ENCODE measurements around the gene CFAP20.
"Not testable (repeated sequence)": the region's sequence is repeated elsewhere in the genome, so short reads cannot be mapped to it uniquely, and the experiment has no call there.

CFAP20 gene

DNA sequence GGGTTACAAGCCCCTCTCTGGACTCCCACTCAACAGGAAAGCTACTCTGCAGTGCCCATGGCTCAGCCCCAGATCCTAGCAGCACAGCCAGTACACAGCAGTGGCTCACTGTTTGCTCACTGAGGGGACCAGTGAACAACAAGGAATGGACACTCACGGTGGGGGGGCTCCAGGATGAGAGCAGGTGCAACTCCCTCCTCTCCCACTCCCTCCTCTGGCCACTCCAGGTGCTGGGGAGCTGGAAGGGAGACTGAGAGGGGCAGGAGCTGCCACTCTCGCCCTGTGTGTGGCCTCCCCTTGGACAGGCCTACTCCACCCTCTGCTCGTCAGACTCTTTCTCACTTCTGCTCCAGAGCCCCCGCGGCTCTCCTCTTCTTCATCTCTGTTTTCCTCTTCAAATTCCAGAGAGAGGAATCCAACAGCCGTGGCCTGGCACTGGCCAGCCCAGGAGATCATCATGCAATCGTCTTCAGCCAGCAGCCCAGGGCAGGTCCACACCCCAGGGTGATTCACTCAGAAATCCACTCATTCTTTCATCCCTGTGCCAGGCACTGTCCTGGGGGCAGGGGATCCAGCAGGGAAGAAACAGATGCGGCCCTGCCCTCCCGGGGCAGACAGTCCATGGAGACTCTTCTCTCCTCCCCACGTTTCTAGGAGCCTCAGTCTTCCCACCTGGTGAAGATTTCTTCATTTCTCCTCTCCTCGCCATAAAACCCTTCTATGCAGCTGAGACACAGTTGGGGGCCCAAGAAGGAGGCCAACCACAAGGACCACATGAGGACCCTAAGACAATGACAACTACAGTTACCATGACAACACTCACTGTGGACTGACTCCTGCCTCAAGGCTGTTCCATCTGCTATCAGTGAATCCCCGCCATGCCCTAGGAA lies 30.7 kb downstream of the CFAP20 start:
- in situ Hi-C loops (cut with MboI; ENCODE audit: low sequenced_read_pairs), result no loop called here

- in situ Hi-C loops (cut with MboI; ENCODE audit: low sequenced_read_pairs), result no loop called here
Measured at GRCh38 chr16:58096249-58096648, 32.9 kb downstream of the CFAP20 start.

DNA sequence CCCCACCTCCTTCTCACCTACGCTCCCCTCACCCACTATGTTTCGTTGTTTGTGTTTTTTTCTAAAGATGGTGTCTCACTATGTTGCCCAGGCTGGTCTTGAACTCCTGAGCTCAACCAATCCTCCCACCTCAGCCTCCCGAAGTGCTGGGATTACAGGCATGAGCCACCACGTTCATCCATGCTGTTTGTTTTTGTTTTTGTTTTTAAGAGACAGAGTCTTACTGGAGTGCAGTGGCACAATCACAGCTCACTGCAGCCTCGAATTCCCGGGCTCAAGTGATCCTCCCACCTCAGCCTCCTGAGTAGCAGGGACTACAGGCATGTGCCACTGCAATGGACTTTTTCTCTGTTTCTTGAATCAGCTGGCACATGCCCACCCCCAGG lies 33.6 kb downstream of the CFAP20 start:
- in situ Hi-C loops (cut with MboI; ENCODE audit: low sequenced_read_pairs), result not testable (repeated sequence)

GRCh38 chr16:58094791-58095574 lies 34.2 kb downstream of the CFAP20 start:
- in situ Hi-C loops (cut with MboI; ENCODE audit: low sequenced_read_pairs), result no loop called here

DNA sequence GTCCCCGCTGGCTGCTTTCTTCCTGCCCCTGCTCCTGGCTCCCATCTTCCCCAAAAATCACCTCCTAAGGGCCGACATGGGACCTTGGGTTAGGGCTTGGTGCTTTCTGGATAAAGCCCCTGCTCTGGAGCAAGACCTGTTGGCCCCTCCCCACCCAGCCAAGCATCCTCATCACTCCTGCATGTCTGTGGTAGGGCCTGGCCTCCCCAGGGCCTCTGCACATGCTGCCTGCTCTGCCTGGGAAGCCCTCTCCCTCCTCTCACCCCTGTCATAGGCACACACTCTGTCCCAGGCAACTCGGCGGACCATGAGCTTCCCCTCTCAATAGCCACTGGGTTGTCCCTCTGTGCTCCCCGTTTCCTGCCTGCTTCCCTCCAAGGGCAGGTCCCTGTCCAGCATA lies 35.2 kb downstream of the CFAP20 start:
- in situ Hi-C loops (cut with MboI; ENCODE audit: low sequenced_read_pairs), result no loop called here

DNA sequence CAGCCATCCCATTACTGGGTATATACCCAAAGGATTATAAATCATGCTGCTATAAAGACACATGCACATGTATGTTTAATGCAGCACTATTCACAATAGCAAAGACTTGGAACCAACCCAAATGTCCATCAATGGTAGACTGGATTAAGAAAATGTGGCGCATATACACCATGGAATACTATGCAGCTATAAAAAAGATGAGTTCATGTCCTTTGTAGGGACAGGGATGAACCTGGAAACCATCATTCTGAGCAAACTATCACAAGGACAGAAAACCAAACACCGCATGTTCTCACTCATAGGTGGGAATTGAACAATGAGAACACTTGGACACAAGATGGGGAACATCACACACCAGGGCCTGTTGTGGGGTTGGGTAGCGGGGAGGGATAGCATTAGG lies 38.8 kb downstream of the CFAP20 start:
- in situ Hi-C loops (cut with MboI; ENCODE audit: low sequenced_read_pairs), result not testable (repeated sequence)

GRCh38 chr16:58088091-58088490 lies 41.1 kb downstream of the CFAP20 start:
- in situ Hi-C loops (cut with MboI; ENCODE audit: low sequenced_read_pairs), result no loop called here

DNA sequence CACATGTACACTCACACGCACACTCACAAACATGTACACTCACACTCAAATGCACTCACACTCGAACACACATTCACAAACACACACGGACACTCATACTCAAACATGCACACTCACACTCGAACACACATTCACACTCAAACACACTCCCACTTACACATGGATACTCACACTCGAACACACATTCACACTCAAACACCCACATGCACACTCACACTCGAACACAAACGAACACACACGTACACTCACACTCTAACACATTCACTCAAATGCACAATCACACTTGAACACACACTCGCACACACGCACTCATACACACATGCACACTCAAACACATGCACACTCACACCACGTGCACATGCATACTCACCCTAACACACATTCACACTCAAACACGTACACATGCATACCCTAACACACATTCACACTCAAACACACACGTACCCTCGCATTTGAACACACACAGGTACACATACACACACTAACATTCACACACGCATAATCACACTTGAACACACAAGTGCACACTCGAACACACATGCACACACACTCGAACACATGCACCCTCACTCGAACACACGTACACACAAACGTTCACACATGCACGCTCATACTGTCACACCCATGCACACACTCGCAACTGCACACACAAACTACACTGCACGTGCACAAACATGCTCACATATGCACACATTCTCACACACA lies 41.8 kb downstream of the CFAP20 start:
- in situ Hi-C loops (cut with MboI; ENCODE audit: low sequenced_read_pairs), result no loop called here

DNA sequence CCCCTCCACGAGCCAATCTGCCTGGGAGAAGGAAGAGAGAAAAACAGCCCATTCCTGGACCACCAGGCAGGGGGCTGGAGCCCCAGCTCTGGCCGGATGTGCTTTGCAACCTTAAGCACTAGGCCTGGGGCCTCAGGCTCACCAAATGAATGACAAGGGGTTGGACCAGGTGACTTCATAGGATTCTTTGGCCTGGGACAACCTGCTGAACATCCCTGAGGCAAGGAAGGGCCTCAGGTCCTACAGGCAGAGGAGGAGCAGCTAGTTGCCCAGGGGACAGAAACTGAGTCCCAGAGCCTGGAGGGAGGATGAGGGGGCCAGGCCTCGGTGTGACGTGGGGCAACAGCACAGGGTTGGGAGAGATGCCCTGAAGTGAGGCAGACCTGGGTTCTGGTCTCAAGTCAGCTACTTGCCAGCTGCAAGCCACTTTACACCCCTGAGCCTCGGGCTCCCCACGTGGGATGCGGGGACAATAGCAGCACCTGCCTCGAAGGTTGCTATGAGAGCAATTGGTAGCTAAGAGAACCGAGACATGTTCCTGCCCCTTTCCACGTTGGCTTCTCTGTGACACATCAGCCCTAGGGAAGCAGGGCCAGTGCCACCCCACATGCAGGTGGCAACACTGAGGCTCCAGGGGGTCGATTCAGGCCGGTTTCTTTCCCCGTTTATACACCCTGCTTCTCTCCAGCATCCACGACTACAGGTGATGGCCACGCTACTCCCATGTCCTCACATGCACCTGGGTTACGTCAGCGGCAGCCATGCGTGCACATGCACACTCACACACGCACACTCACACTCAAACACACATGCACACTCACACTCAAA lies 42.6 kb downstream of the CFAP20 start:
- in situ Hi-C loops (cut with MboI; ENCODE audit: low sequenced_read_pairs), result no loop called here

- in situ Hi-C loops (cut with MboI; ENCODE audit: low sequenced_read_pairs), result no loop called here
Measured at GRCh38 chr16:58085584-58086251, 43.5 kb downstream of the CFAP20 start.

GRCh38 chr16:58085171-58085570 lies 44.0 kb downstream of the CFAP20 start:
- in situ Hi-C loops (cut with MboI; ENCODE audit: low sequenced_read_pairs), result no loop called here

DNA sequence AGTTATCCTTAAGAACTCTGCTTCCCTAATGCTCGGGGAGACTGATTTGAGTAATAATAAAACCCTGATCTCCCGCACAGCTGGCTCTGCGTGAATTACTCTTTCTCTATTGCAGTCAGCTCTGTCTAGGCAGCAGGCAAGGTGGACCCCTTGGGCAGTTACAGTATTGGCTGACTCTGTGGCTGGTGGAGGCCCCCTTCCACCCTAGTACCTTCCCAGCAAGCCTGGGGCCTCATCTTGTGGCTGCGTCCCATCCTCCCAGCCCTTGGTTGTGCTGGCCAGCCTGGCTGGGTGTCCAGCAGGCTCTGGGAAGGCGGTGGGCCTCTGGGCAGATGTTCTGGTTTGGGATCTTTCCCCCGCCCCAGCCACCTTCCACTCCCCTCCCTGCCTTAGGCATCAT lies 44.5 kb downstream of the CFAP20 start:
- in situ Hi-C loops (cut with MboI; ENCODE audit: low sequenced_read_pairs), result no loop called here

GRCh38 chr16:58082381-58082780 lies 46.8 kb downstream of the CFAP20 start:
- in situ Hi-C loops (cut with MboI; ENCODE audit: low sequenced_read_pairs), result no loop called here

GRCh38 chr16:58080657-58081056 lies 48.5 kb downstream of the CFAP20 start:
- in situ Hi-C loops (cut with MboI; ENCODE audit: low sequenced_read_pairs), result not testable (repeated sequence)

GRCh38 chr16:58077796-58078195 lies 51.4 kb downstream of the CFAP20 start:
- in situ Hi-C loops (cut with MboI; ENCODE audit: low sequenced_read_pairs), result no loop called here

GRCh38 chr16:58076514-58076913 lies 52.7 kb downstream of the CFAP20 start:
- in situ Hi-C loops (cut with MboI; ENCODE audit: low sequenced_read_pairs), result no loop called here

DNA sequence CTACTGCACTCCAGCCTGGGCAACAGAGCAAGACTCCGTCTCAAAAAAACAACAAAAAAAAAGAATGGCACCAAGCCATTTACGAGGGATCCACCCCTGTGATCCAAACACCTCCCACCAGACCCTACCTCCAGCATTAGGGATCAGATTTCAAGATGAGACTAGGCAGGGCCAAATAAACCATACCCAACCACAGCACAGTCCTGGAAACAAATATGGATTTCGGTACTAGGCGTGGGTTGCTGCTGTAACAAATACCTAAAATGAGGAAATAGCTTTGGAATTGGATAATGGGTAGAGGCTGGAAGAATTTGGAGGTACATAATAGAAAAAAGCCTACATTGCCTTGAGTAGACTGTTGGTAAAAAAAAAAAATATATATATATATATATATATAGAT lies 54.5 kb downstream of the CFAP20 start:
- in situ Hi-C loops (cut with MboI; ENCODE audit: low sequenced_read_pairs), result no loop called here

DNA sequence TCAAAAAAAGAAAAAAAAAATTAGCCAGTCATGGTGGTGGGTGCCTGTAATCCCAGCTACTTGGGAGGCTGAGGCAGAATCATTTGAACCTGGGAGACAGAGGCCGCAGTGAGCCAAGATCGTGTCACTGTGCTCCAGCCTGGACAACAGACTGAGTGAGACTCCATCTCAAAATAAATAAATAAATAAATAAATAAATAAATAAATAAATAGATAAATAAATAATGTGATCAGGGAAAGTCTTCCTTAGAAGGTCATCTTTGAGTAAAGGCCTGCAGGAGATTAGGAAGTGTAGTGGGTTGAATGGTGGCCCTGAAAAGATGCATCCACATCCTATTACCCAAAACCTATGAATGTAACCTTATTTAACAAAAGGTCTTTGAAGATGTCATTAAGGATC lies 56.1 kb downstream of the CFAP20 start:
- in situ Hi-C loops (cut with MboI; ENCODE audit: low sequenced_read_pairs), result not testable (repeated sequence)

DNA sequence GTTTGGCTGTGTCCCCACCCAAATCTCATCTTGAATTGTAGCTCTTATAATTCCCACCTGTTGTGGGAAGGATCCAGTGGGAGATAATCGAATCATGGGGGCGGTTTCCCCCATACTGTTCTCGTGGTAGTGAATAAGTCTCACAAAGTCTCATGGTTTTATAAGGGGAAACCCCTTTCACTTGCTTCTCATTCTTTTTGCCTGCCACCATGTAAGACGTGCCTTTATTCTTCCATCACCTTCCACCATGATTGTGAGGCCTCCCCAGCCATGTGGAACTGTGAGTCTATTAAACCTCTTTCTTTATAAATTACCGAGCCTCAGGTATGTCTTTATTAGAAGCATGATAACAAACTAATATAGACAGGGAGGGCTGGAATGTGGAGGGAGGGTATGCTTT lies 57.0 kb downstream of the CFAP20 start:
- in situ Hi-C loops (cut with MboI; ENCODE audit: low sequenced_read_pairs), result not testable (repeated sequence)

GRCh38 chr16:58070585-58070984 lies 58.6 kb downstream of the CFAP20 start:
- in situ Hi-C loops (cut with MboI; ENCODE audit: low sequenced_read_pairs), result no loop called here

All from HL-60/S4 (cell line).